Endothelial cell of umbilical vein (primary cell): ENCODE measurements around the gene COL5A1. TPM values are rescaled to one million over a fixed set of nuclear protein-coding genes. Genes with fewer than 3 reads are reported as not detected.
"Not testable (repeated sequence)": the region's sequence is repeated elsewhere in the genome, so short reads cannot be mapped to it uniquely, and the experiment has no call there.

Source experiments
- BruUV-seq: library from RNA; stranded (reverse); fragments of 400-500 nt; replicated peaks from 2 replicates; lab custom pipeline; 2021; lab: Mats Ljungman, UMichigan
- CTCF ChIA-PET: fragments of 300-600, 350-600 bp; sonication (Branson Sonifier 250); formaldehyde crosslinking; loops from one replicate; lab custom pipeline; 2021; ENCODE audit warnings: antibody characterized with exemption, inconsistent platforms; lab: Charles Lee
- POLR2A ChIA-PET: fragments of 300-600, 350-600 bp; sonication (Branson Sonifier 250); formaldehyde crosslinking; loops from one replicate; lab custom pipeline; 2021; ENCODE audit warnings: antibody characterized with exemption, inconsistent platforms; lab: Charles Lee
- DNase-seq: peaks from one replicate; pipeline ENCODE4 v3.0.0-alpha.2; 2011; ENCODE audit warnings: low read depth, low spot score
- FAIRE-seq: peaks from 2 replicates; lab custom pipeline; 2011; peaks lifted over from hg19 to GRCh38; lab: Jason Lieb, UNC
- H2AFZ ChIP-seq: 2 replicates; pipeline ENCODE4 v1.6.0; 2012; ENCODE audit warnings: low read depth, low read length, control low read depth, inconsistent platforms
- H3K27ac ChIP-seq: 2 replicates; pipeline ENCODE4 v1.5.1; 2011; ENCODE audit warnings: low read depth, mild to moderate bottlenecking, control low read depth, low read length, moderate library complexity; ENCODE audit not compliant: insufficient read depth
- H3K27me3 ChIP-seq, 2 experiments: 2 replicates each; pipeline versions ENCODE4 v1.6.0 to v1.6.1; 2011; ENCODE audit warnings: low read length in 2 of 2, mixed read lengths in 1 of 2; ENCODE audit not compliant: control insufficient read depth in 2 of 2, insufficient read depth in 2 of 2
- H3K36me3 ChIP-seq, 2 experiments: 2 replicates in 1 of 2; 3 replicates in 1 of 2; pipeline ENCODE4 v1.5.1; 2011; ENCODE audit warnings: low read length in 2 of 2, mild to moderate bottlenecking in 1 of 2, moderate library complexity in 1 of 2; ENCODE audit not compliant: control insufficient read depth in 2 of 2, insufficient read depth in 2 of 2; ENCODE audit errors: extremely low read depth in 1 of 2
- H3K4me1 ChIP-seq: 3 replicates; pipeline ENCODE4 v1.5.1; 2011; ENCODE audit warnings: mild to moderate bottlenecking, low read length; ENCODE audit not compliant: control insufficient read depth, insufficient read depth; ENCODE audit errors: extremely low read depth
- H3K4me2 ChIP-seq: 2 replicates; pipeline ENCODE4 v1.6.1; 2011; ENCODE audit warnings: low read length, control low read depth, mixed read lengths; ENCODE audit not compliant: insufficient read depth
- H3K4me3 ChIP-seq, 3 experiments: fragments of 200-600 bp in 1 of 3; sonication (generic), shearing (Covaris generic) in 1 of 3; replicated peaks in 1 of 3; 2 replicates each; pipeline ENCODE4 v1.5.1; 2011 to 2016; ENCODE audit warnings: control low read depth in 3 of 3, low read length in 3 of 3, mild to moderate bottlenecking in 2 of 3, inconsistent platforms in 1 of 3, low read depth in 1 of 3, moderate library complexity in 1 of 3; ENCODE audit not compliant: insufficient read depth in 1 of 3
- H3K79me2 ChIP-seq: 2 replicates; pipeline ENCODE4 v1.6.0; 2012; ENCODE audit warnings: low read length, inconsistent platforms; ENCODE audit not compliant: control insufficient read depth, insufficient read depth
- H3K9ac ChIP-seq: replicated peaks from 2 replicates; pipeline ENCODE3; 2011; ENCODE audit warnings: low read length, control low read depth; ENCODE audit not compliant: insufficient read depth; ENCODE audit errors: extremely low read depth
- H3K9me1 ChIP-seq: replicated peaks from 3 replicates; pipeline ENCODE4 v1.6.0; 2011; ENCODE audit warnings: mild to moderate bottlenecking, low read length; ENCODE audit not compliant: control insufficient read depth, insufficient read depth; ENCODE audit errors: extremely low read depth
- H3K9me3 ChIP-seq: replicated peaks from 2 replicates; pipeline ENCODE4 v1.5.1; 2012; ENCODE audit warnings: low read length, inconsistent platforms; ENCODE audit not compliant: control insufficient read depth, insufficient read depth
- H4K20me1 ChIP-seq: replicated peaks from 2 replicates; pipeline ENCODE3; 2011; ENCODE audit warnings: mild to moderate bottlenecking, low read length; ENCODE audit not compliant: control insufficient read depth, insufficient read depth; ENCODE audit errors: extremely low read depth
- FOS ChIP-seq: IDR thresholded peaks from 2 replicates; pipeline ENCODE4 v1.6.1; 2011; ENCODE audit warnings: mild to moderate bottlenecking, low read length, moderate library complexity, borderline replicate concordance; ENCODE audit not compliant: insufficient read depth
- GATA2 ChIP-seq: IDR thresholded peaks from 2 replicates; pipeline ENCODE4 v1.7.0; 2011; ENCODE audit warnings: low read depth, mild to moderate bottlenecking, moderate library complexity, mixed read lengths, low read length; ENCODE audit not compliant: insufficient read length, insufficient read depth
- JUN ChIP-seq: IDR thresholded peaks from 2 replicates; pipeline ENCODE4 v1.6.1; 2011; ENCODE audit warnings: borderline replicate concordance, low read depth; ENCODE audit not compliant: insufficient read length, insufficient read depth
- MAX ChIP-seq: IDR thresholded peaks from 2 replicates; pipeline ENCODE4 v1.6.1; 2011; ENCODE audit not compliant: insufficient read depth, insufficient read length
- MYC ChIP-seq: IDR thresholded peaks from one replicate; pipeline ENCODE4 v1.6.1; 2011; ENCODE audit warnings: mild to moderate bottlenecking, low read depth, low read length
- POLR2A ChIP-seq: IDR thresholded peaks from 2 replicates; pipeline ENCODE4 v1.6.1; 2012; ENCODE audit warnings: low read depth, mild to moderate bottlenecking, control low read depth, low read length
- POLR2AphosphoS5 ChIP-seq: IDR thresholded peaks from 2 replicates; pipeline ENCODE4 v1.6.1; 2012; ENCODE audit warnings: low read depth, mild to moderate bottlenecking, control low read depth, low read length, moderate library complexity; ENCODE audit not compliant: insufficient read depth
- dilution Hi-C: fragments of 300-500 bp; cut with MboI; formaldehyde crosslinking; loops from one replicate; pipeline ENCODE4 v1.15.0; 2019; ENCODE audit warnings: low sequenced_read_pairs; ENCODE audit not compliant: extremely low pct_ligation_motif_present
- intact Hi-C: fragments of 100-400 bp; cut with micrococcal nuclease; formaldehyde crosslinking; loops from one replicate; pipeline ENCODE4 v1.10.0; 2022
- polyA plus RNA-seq, 4 experiments: library from polyadenylated mRNA; depleted of rRNA in 3 of 4; stranded (reverse) in 3 of 4; unstranded in 1 of 4; fragments of >200 nt; gene quantifications; 2 replicates each; pipeline versions ENCODE4 v1.2.1 to v1.2.3, GENCODE V29; 2011 to 2012; ENCODE audit warnings: missing spikeins in 1 of 4
- total RNA-seq: library from RNA; stranded (reverse); gene quantifications from 2 replicates; pipeline ENCODE4 v1.2.3, GENCODE V29; 2021

COL5A1 gene
- total and polyA plus RNA-seq, 2 donors (not counting 3 experiments of a cell fraction or from before 2014, with no cell fraction given): 97.4 to 175 TPM

GRCh38 chr9:134644401-134644724 is 2.8 kb downstream of the COL5A1 start:
- H4K20me1 ChIP-seq, dilution Hi-C loops, BruUV-seq, H3K9me3 ChIP-seq, H3K9me1 ChIP-seq, H3K9ac ChIP-seq, H3K27me3 ChIP-seq, FAIRE-seq, H2AFZ ChIP-seq, H3K36me3 ChIP-seq, DNase-seq: not testable (repeated sequence)
- peak overlapping the region; percentile 9 for H3K27ac ChIP-seq
- ChIA-PET POLR2A (interaction anchor here (1.6 kb wide), 1 partner anchor 188 kb away, joined by 3 read pairs; no protein-coding TSS in a partner anchor), CTCF (interaction anchor here (0.7 to 2.2 kb wide), 2 partner anchors 54 to 195 kb away, joined by 5 to 20 read pairs; no protein-coding TSS in a partner anchor)
- peaks cover 28% of the 10 kb centered on the region for H3K4me1 ChIP-seq
- intact Hi-C loops: loop anchor here (5.0 kb wide), 1 partner anchor 322 kb away; no protein-coding TSS in a partner anchor
- peak overlapping the region; percentile 45 for H3K4me2 ChIP-seq
- H3K79me2 ChIP-seq: peaks cover 53% of the 10 kb centered on the region
- H3K4me3 ChIP-seq: peak overlapping the region in 2 of 3 experiments; percentile 26 to 29

GRCh38 chr9:134644725-134645606 is 3.4 kb downstream of the COL5A1 start:
- peak; percentile 97 for FAIRE-seq
- dilution Hi-C loops (no loop called here), intact Hi-C loops (loop anchor here (5.0 kb wide), 1 partner anchor 323 kb away; no protein-coding TSS in a partner anchor)
- peak overlapping the region; percentile 45 for H3K4me2 ChIP-seq
- BruUV-seq: no TSS peak
- peak; percentile 95 for DNase-seq
- H2AFZ ChIP-seq: peak overlapping the region; percentile 42
- no peaks in the 10 kb centered on the region for H3K27me3 ChIP-seq
- no peaks in the 10 kb centered on the region for H4K20me1 ChIP-seq
- peaks cover 0 to 3% of the 10 kb centered on the region in 2 experiments for H3K36me3 ChIP-seq
- TF ChIP-seq POLR2AphosphoS5 (no peak), FOS (peak; percentile 46), MAX (peak; percentile 71), JUN (peak; percentile 41), MYC (no peak), POLR2A (peak; percentile 48), GATA2 (no peak)
- peak overlapping the region in 2 of 3 experiments; percentile 26 to 29 for H3K4me3 ChIP-seq
- H3K9me3 ChIP-seq: no peaks in the 10 kb centered on the region
- peak overlapping the region; percentile 9 for H3K27ac ChIP-seq
- no peak overlapping the region for H3K9ac ChIP-seq
- ChIA-PET CTCF (interaction anchor here (0.6 to 2.2 kb wide), 7 partner anchors 11 to 509 kb away, joined by 3 to 20 read pairs (median 5); partner anchors contain the start of gene WDR5), POLR2A (interaction anchor here (0.6 to 1.6 kb wide), 2 partner anchors 80 to 188 kb away, joined by 3 to 4 read pairs; no protein-coding TSS in a partner anchor)
- peaks cover 28% of the 10 kb centered on the region for H3K4me1 ChIP-seq
- no peaks in the 10 kb centered on the region for H3K9me1 ChIP-seq
- H3K79me2 ChIP-seq: peaks cover 53% of the 10 kb centered on the region
